Neuronal stem cell (in vitro differentiated cells): Measurements from ENCODE around the gene TNNI3K. TPM values are rescaled to one million over a fixed set of nuclear protein-coding genes. Genes with fewer than 3 reads are reported as not detected.
A peak's percentile ranks its signal among the peaks of the same experiment; 100 is the strongest.

Source experiments
- DNase-seq: peaks from one replicate; pipeline ENCODE4 v3.0.0-alpha.2; 2013; ENCODE audit warnings: low spot score
- H2AFZ ChIP-seq: one replicate; pipeline ENCODE4 v1.6.1; 2013; ENCODE audit warnings: mild to moderate bottlenecking, low read length, inconsistent platforms
- H2AK5ac ChIP-seq: 2 replicates; pipeline ENCODE4 v1.6.1; 2013; ENCODE audit warnings: low read depth, mild to moderate bottlenecking, inconsistent platforms, low read length, moderate library complexity, mixed read lengths
- H2BK120ac ChIP-seq: 2 replicates; pipeline ENCODE4 v1.6.1; 2013; ENCODE audit warnings: low read depth, mild to moderate bottlenecking, inconsistent platforms, low read length, moderate library complexity, mixed read lengths
- H2BK12ac ChIP-seq: one replicate; pipeline ENCODE4 v1.6.1; 2013; ENCODE audit warnings: low read length, inconsistent platforms
- H2BK15ac ChIP-seq: 2 replicates; pipeline ENCODE4 v1.6.1; 2013; ENCODE audit warnings: mild to moderate bottlenecking, low read length, inconsistent platforms, mixed read lengths
- H2BK5ac ChIP-seq: one replicate; pipeline ENCODE4 v1.6.1; 2013; ENCODE audit warnings: inconsistent platforms, mild to moderate bottlenecking, low read length, moderate library complexity
- H3K14ac ChIP-seq: one replicate; pipeline ENCODE4 v1.6.1; 2013; ENCODE audit warnings: low read length, inconsistent platforms
- H3K18ac ChIP-seq: 2 replicates; pipeline ENCODE4 v1.6.1; 2013; ENCODE audit warnings: low read length, inconsistent platforms
- H3K23ac ChIP-seq: 2 replicates; pipeline ENCODE4 v1.6.1; 2013; ENCODE audit warnings: low read depth, mild to moderate bottlenecking, mixed read lengths, low read length, inconsistent platforms; ENCODE audit not compliant: poor library complexity
- H3K27ac ChIP-seq: replicated peaks from 3 replicates; pipeline ENCODE4 v1.5.1; 2013; ENCODE audit warnings: low read length, inconsistent platforms
- H3K27me3 ChIP-seq, 3 experiments: 2 replicates each; pipeline ENCODE4 v1.6.1; 2013; ENCODE audit warnings: low read length in 3 of 3, mild to moderate bottlenecking in 2 of 3, inconsistent platforms in 1 of 3, low read depth in 1 of 3, mixed read lengths in 1 of 3, moderate library complexity in 1 of 3; ENCODE audit not compliant: control insufficient read depth in 3 of 3, insufficient read depth in 3 of 3
- H3K36me3 ChIP-seq, 2 donors: replicated peaks in 1 of 2; 2 replicates each; pipeline ENCODE4 v1.6.1; 2013; ENCODE audit warnings: low read length in 2 of 2; ENCODE audit not compliant: control insufficient read depth in 2 of 2, insufficient read depth in 2 of 2
- H3K4ac ChIP-seq: 2 replicates; pipeline ENCODE4 v1.6.1; 2013; ENCODE audit warnings: inconsistent platforms, mild to moderate bottlenecking, low read length, moderate library complexity
- H3K4me1 ChIP-seq, 2 donors: 1 replicate in 1 of 2; 2 replicates in 1 of 2; pipeline ENCODE4 v1.6.1; 2013; ENCODE audit warnings: low read length in 2 of 2, low read depth in 1 of 2; ENCODE audit not compliant: control insufficient read depth in 2 of 2, insufficient read depth in 1 of 2
- H3K4me2 ChIP-seq: one replicate; pipeline ENCODE4 v1.6.1; 2013; ENCODE audit warnings: mild to moderate bottlenecking, low read length, inconsistent platforms; ENCODE audit not compliant: insufficient read depth, poor library complexity, severe bottlenecking
- H3K4me3 ChIP-seq, 2 donors: 2 replicates each; pipeline ENCODE4 v1.5.1; 2013; ENCODE audit warnings: low read length in 2 of 2, mild to moderate bottlenecking in 2 of 2, inconsistent platforms in 1 of 2, moderate library complexity in 1 of 2
- H3K79me1 ChIP-seq: one replicate; pipeline ENCODE4 v1.6.1; 2013; ENCODE audit warnings: low read depth, mild to moderate bottlenecking, inconsistent platforms, low read length, moderate library complexity
- H3K9ac ChIP-seq: one replicate; pipeline ENCODE4 v1.6.1; 2013; ENCODE audit warnings: mild to moderate bottlenecking, low read depth, low read length, inconsistent platforms; ENCODE audit not compliant: poor library complexity
- H3K9me3 ChIP-seq, 2 donors: replicated peaks in 1 of 2; 2 replicates each; pipeline versions ENCODE3 to v1.6.1; 2013; ENCODE audit warnings: low read length in 2 of 2, mild to moderate bottlenecking in 2 of 2, inconsistent platforms in 1 of 2, low read depth in 1 of 2, mixed read lengths in 1 of 2, moderate library complexity in 1 of 2; ENCODE audit not compliant: control insufficient read depth in 2 of 2, insufficient read depth in 1 of 2
- H4K8ac ChIP-seq: one replicate; pipeline ENCODE4 v1.6.1; 2013; ENCODE audit warnings: low read depth, mild to moderate bottlenecking, inconsistent platforms, low read length, moderate library complexity
- H4K91ac ChIP-seq: one replicate; pipeline ENCODE4 v1.6.1; 2013; ENCODE audit warnings: low read length, low read depth, mild to moderate bottlenecking, inconsistent platforms; ENCODE audit not compliant: poor library complexity
- WGBS, 2 donors: extraction: QIAGEN DNeasy Blood & Tissue Kit; methylation state at CpG; one replicate each; pipeline ENCODE4 v1.1.7; 2013; ENCODE audit warnings: missing lambda C conversion rate in 2 of 2, mixed read lengths in 1 of 2; ENCODE audit not compliant: insufficient read length in 2 of 2, insufficient replicate concordance in 1 of 2; ENCODE audit errors: extremely low coverage in 2 of 2; 5-methylcytosine and 5-hydroxymethylcytosine counted together
- polyA plus RNA-seq, 2 experiments: library from polyadenylated mRNA; stranded (reverse); fragments of 200-250 nt; gene quantifications; one replicate each; pipeline ENCODE4 v1.2.3, GENCODE V29; 2013

TNNI3K gene
- 3.6 TPM for polyA plus RNA-seq (2013, experiment 1 of 2)
- 3.1 TPM for polyA plus RNA-seq (2013, experiment 2 of 2)

- no peak within 1 kb of the TSS for H3K14ac ChIP-seq
- peaks cover 0 to 2% of the 10 kb centered on the region in 2 donors for H3K9me3 ChIP-seq
- H2BK15ac ChIP-seq = no peak within 1 kb of the TSS
- WGBS, 2 donors = no CpG with 5 or more reads among the region's 2 CpGs
- H3K18ac ChIP-seq = no peak within 1 kb of the TSS
- no peak within 1 kb of the TSS for H3K4ac ChIP-seq
- H3K4me2 ChIP-seq = no peak within 1 kb of the TSS
- no peak within 1 kb of the TSS for H2BK120ac ChIP-seq
- H4K91ac ChIP-seq = no peak within 1 kb of the TSS
- no peaks in the 10 kb centered on the region for H3K36me3 ChIP-seq
- H2AFZ ChIP-seq = no peak within 1 kb of the TSS
- H3K27me3 ChIP-seq = no peaks in the 10 kb centered on the region
- H2BK12ac ChIP-seq = no peak within 1 kb of the TSS
- H3K4me3 ChIP-seq = no peak within 1 kb of the TSS
- no peaks in the 10 kb centered on the region for H3K79me1 ChIP-seq
- H3K27ac ChIP-seq = no peak within 1 kb of the TSS
- H4K8ac ChIP-seq = no peak within 1 kb of the TSS
- no peak within 1 kb of the TSS for H2AK5ac ChIP-seq
- no peak within 1 kb of the TSS for H3K9ac ChIP-seq
- no peak for DNase-seq
- H2BK5ac ChIP-seq = no peak within 1 kb of the TSS
- H3K4me1 ChIP-seq = no peaks in the 10 kb centered on the region
- H3K23ac ChIP-seq = no peak within 1 kb of the TSS
Measured at GRCh38 chr1:74235153-74235552, at the start of gene TNNI3K. Gene TNNI3K, plus strand, starts transcription at chr1:74235387. Its CDS starts 65 bp downstream, at chr1:74235452.

GRCh38 chr1:74193908-74194307 lies 41.3 kb upstream of the TNNI3K start:
- Histone ChIP-seq H4K8ac (no peak overlapping the region), H2BK12ac (no peak overlapping the region), H3K4me1 (no peaks in the 10 kb centered on the region), H3K4me2 (no peak overlapping the region), H3K9ac (no peak overlapping the region), H3K4me3 (no peak overlapping the region), H2AFZ (no peak overlapping the region), H2BK15ac (no peak overlapping the region), H3K14ac (no peak overlapping the region), H3K27ac (no peak overlapping the region), H2AK5ac (no peak overlapping the region), H3K36me3 (no peaks in the 10 kb centered on the region), H2BK120ac (no peak overlapping the region), H3K79me1 (no peaks in the 10 kb centered on the region), H3K27me3 (no peaks in the 10 kb centered on the region), H3K4ac (no peak overlapping the region), H3K18ac (no peak overlapping the region), H3K9me3 (no peaks in the 10 kb centered on the region), H3K23ac (no peak overlapping the region), H2BK5ac (no peak overlapping the region), H4K91ac (no peak overlapping the region)
- DNase-seq = no peak
- WGBS, 2 donors = no CpG with 5 or more reads among the region's 2 CpGs

GRCh38 chr1:74195339-74195738 lies 39.8 kb upstream of the TNNI3K start:
- Histone ChIP-seq H2BK12ac (no peak overlapping the region), H3K4me3 (no peak overlapping the region), H2BK120ac (no peak overlapping the region), H3K9ac (no peak overlapping the region), H3K14ac (no peak overlapping the region), H3K4me2 (no peak overlapping the region), H2AK5ac (no peak overlapping the region), H2AFZ (no peak overlapping the region), H3K79me1 (no peaks in the 10 kb centered on the region), H2BK5ac (no peak overlapping the region), H3K27me3 (no peaks in the 10 kb centered on the region), H3K18ac (no peak overlapping the region), H3K4ac (no peak overlapping the region), H3K9me3 (no peaks in the 10 kb centered on the region), H2BK15ac (no peak overlapping the region), H4K91ac (no peak overlapping the region), H3K27ac (no peak overlapping the region), H3K23ac (no peak overlapping the region), H3K4me1 (no peaks in the 10 kb centered on the region), H3K36me3 (peaks cover 0 to 3% of the 10 kb centered on the region in 2 donors), H4K8ac (no peak overlapping the region)
- no peak for DNase-seq

- Histone ChIP-seq H2AFZ (peak overlapping the region; percentile 88), H3K18ac (no peak overlapping the region), H3K79me1 (no peaks in the 10 kb centered on the region), H3K27ac (no peak overlapping the region), H2BK12ac (no peak overlapping the region), H3K4ac (no peak overlapping the region), H3K14ac (no peak overlapping the region), H3K4me3 (no peak overlapping the region), H3K4me2 (no peak overlapping the region), H2BK5ac (no peak overlapping the region), H3K27me3 (no peaks in the 10 kb centered on the region), H4K91ac (no peak overlapping the region), H2BK120ac (no peak overlapping the region), H4K8ac (no peak overlapping the region), H3K23ac (no peak overlapping the region), H2BK15ac (no peak overlapping the region), H3K9me3 (no peaks in the 10 kb centered on the region), H3K4me1 (no peaks in the 10 kb centered on the region), H2AK5ac (no peak overlapping the region), H3K36me3 (peaks cover 0 to 3% of the 10 kb centered on the region in 2 donors), H3K9ac (no peak overlapping the region)
- DNase-seq = no peak
- no CpG with 5 or more reads among the region's 5 CpGs for WGBS, 2 donors
Measured at GRCh38 chr1:74197255-74197654, 37.9 kb upstream of the TNNI3K start.
